Nephron progenitor cell (in vitro differentiated cells): ENCODE data around the gene SH3PXD2A.

ENCODE experiments used
- DNase-seq: peaks from one replicate; pipeline ENCODE4 v3.0.0; 2021
- H3K27ac Mint-ChIP-seq: 2 replicates; pipeline ENCODE4 v1.8.0; 2021; ENCODE audit warnings: mild to moderate bottlenecking, moderate library complexity, mixed read lengths
- H3K27me3 Mint-ChIP-seq: 2 replicates; pipeline ENCODE4 v1.8.0; 2021; ENCODE audit warnings: mild to moderate bottlenecking, low read depth, mixed read lengths; ENCODE audit not compliant: poor library complexity
- H3K36me3 Mint-ChIP-seq: 2 replicates; pipeline ENCODE4 v1.8.0; 2021; ENCODE audit warnings: low read depth, mixed read lengths
- H3K4me1 Mint-ChIP-seq: 2 replicates; pipeline ENCODE4 v1.8.0; 2021; ENCODE audit warnings: mixed read lengths
- H3K4me3 Mint-ChIP-seq: 2 replicates; pipeline ENCODE4 v1.8.0; 2021; ENCODE audit warnings: mild to moderate bottlenecking, moderate library complexity, mixed read lengths
- H3K9me3 Mint-ChIP-seq: 2 replicates; pipeline ENCODE4 v1.8.0; 2021; ENCODE audit warnings: mild to moderate bottlenecking, moderate library complexity, mixed read lengths
- TF ChIP-seq, protein P1 (sequence below): fragments of 200-600 bp; sonication (generic); IDR thresholded peaks from 2 replicates; pipeline ENCODE4 v1.5.0; 2021; ENCODE audit warnings: antibody characterized with exemption

SH3PXD2A gene

DNA sequence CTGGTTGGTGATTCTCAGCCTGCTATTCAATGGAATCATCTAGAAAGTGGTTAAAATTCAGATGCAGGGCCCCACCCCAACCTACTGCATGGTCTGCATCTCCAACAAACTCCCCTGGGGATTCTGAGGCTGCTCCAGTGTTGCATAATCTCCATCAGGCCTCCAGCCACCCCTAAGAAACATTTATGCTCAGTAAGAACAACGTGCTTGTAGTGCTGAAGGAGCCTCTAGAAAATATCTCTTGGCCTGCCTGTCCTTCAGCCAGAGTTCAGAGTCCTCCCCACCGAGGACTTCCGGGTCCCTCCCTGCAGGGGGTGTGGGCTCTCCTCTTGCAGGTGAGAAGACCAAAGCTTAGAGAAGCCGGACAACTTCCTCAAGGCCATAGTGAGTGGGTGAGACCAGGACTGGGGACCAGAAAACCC is 159.8 kb downstream of the SH3PXD2A start:
- TF ChIP-seq, protein P1, sequence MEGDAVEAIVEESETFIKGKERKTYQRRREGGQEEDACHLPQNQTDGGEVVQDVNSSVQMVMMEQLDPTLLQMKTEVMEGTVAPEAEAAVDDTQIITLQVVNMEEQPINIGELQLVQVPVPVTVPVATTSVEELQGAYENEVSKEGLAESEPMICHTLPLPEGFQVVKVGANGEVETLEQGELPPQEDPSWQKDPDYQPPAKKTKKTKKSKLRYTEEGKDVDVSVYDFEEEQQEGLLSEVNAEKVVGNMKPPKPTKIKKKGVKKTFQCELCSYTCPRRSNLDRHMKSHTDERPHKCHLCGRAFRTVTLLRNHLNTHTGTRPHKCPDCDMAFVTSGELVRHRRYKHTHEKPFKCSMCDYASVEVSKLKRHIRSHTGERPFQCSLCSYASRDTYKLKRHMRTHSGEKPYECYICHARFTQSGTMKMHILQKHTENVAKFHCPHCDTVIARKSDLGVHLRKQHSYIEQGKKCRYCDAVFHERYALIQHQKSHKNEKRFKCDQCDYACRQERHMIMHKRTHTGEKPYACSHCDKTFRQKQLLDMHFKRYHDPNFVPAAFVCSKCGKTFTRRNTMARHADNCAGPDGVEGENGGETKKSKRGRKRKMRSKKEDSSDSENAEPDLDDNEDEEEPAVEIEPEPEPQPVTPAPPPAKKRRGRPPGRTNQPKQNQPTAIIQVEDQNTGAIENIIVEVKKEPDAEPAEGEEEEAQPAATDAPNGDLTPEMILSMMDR, result no peak
- Mint-ChIP-seq H3K4me1 (peaks cover 38% of the 10 kb centered on the region), H3K36me3 (peaks cover 7% of the 10 kb centered on the region), H3K27me3 (peaks cover 54% of the 10 kb centered on the region), H3K4me3 (no peak overlapping the region), H3K9me3 (no peaks in the 10 kb centered on the region), H3K27ac (no peak overlapping the region)
- no peak for DNase-seq

DNA sequence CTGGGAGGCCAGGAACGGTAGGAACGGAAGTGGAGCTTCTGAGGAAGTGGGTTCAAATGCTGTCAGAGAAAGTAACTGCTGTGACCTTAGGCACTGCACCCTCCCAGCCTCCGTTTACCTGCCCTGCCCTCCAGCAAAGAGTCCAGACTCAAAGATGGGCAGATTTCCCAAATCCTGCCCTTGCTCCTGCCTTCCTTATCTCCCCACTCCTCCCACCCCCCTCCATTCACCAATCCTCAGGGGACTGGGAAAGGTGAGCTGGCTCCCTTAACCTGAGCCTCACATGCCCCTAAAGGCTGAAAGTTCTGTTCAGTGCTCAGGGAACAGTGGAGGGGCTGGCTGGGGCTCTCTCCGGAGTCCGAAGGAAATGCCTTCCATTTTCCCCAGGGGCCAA is 161.6 kb downstream of the SH3PXD2A start:
- H3K9me3 Mint-ChIP-seq, result no peaks in the 10 kb centered on the region
- no peak overlapping the region for H3K27ac Mint-ChIP-seq
- H3K4me3 Mint-ChIP-seq, result peak overlapping the region; percentile 87
- no peak for DNase-seq
- H3K27me3 Mint-ChIP-seq, result peaks cover 58% of the 10 kb centered on the region
- peaks cover 48% of the 10 kb centered on the region for H3K4me1 Mint-ChIP-seq
- no peaks in the 10 kb centered on the region for H3K36me3 Mint-ChIP-seq
- TF ChIP-seq, protein P1, result no peak

DNA sequence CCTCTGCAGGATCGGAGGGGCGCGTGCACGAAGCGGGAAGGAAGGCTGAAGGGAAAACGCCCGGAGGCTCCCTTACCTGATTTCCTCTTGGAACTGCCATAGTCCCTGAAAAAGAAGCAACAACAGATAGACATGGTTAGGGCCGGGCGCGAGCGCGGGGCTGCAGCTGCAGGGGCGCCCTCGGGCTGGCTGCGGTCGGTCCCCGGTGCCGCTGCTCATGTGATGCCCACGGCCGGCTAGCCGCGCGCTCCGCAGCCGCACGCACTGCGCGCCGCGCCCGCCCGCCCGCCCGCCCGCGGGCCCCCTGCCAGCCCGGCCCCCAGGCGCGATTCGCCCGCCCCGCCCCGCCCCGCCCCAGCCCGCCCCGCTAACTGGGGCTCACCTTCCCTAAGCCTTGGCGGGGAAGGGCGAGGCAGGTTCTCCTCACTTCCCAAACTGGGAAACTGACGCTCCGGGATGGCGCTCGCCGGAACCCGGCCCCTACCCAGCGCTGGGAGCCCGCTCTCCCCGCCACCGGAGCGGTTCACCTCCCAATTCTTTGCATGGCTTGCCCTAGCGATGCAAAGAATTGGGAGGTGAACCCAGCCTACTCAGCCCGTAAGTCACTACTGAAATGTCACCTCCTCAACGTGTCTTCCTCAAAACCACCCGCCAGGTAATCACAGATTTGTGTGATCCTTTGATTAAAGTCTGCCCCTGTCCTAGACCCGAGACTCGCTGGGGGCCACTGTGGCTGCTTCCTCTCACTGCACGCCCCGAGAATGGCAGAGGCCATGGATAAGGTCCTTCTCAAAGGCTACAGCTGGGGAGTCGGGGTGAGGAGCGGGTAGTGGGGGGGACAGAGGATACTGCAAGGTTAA is 162.2 kb downstream of the SH3PXD2A start:
- Mint-ChIP-seq H3K4me3 (peak overlapping the region; percentile 87), H3K9me3 (no peaks in the 10 kb centered on the region), H3K27ac (no peak overlapping the region), H3K27me3 (peaks cover 58% of the 10 kb centered on the region), H3K4me1 (peaks cover 49% of the 10 kb centered on the region), H3K36me3 (no peaks in the 10 kb centered on the region)
- TF ChIP-seq, protein P1, result no peak
- DNase-seq, result peak; percentile 67

DNA sequence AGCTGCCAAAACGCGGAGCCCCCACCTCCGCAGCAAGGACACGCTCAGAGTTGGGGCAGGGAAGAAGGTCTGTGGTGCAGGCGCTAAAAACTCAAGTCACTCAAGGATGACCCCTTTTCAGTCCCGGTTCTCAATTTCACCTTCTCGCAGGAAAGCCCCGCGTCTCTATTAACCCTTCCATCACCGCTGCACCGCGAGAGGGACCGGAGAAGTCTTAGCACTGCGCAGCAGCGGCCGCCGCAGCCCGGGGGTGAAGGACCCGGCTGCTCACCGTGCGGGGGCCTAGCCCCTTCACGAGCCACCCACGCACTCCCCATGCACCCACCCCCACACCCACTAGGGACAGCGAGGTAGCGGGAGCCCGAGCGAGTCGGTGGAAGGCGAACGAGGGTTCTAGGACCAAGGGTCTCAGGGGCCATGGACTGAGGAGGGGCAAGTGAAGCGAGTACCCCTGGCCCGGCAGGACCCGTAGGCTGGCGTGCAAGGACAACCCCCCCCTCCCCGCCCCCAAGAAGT is 162.9 kb downstream of the SH3PXD2A start:
- Mint-ChIP-seq H3K4me3 (peak overlapping the region; percentile 71), H3K9me3 (no peaks in the 10 kb centered on the region), H3K27ac (no peak overlapping the region), H3K36me3 (no peaks in the 10 kb centered on the region), H3K4me1 (peaks cover 56% of the 10 kb centered on the region), H3K27me3 (peaks cover 58% of the 10 kb centered on the region)
- DNase-seq, result peak; percentile 58
- TF ChIP-seq, protein P1, result no peak

DNA sequence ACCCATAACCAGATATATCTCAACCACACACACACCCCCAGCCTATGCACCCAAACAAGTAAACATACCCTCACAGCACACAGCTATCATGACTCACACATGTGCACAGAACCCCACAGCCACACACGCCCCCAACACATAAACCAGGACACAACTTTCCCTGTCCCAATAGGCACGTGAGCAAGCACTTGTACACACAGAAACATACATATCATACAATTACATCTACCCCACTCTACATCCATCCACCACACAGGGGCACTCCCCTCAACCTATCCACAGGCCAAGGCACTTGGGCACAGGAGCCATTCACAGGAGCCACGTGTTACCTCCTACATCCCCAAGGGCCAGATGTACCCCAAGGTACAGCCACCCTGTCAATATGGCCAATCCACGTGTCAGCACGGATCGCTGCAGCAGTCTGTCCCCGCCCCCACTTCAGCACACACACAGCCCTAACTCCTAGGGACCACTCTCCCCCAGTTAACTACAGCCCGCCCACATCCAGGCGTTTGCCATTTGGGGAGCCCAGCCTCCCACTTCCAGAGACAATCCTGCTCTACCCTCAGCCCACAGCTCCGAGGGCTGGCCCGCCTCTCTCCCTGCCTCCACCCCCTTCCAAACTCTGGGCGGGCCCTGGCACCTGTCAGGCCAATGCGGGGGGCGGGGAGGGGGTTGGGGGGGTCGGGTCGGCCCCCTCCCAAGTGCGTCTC is 163.5 kb downstream of the SH3PXD2A start:
- peaks cover 55% of the 10 kb centered on the region for H3K27me3 Mint-ChIP-seq
- peak; percentile 27 for DNase-seq
- peak overlapping the region; percentile 71 for H3K4me3 Mint-ChIP-seq
- peaks cover 59% of the 10 kb centered on the region for H3K4me1 Mint-ChIP-seq
- H3K36me3 Mint-ChIP-seq, result no peaks in the 10 kb centered on the region
- H3K9me3 Mint-ChIP-seq, result no peaks in the 10 kb centered on the region
- no peak overlapping the region for H3K27ac Mint-ChIP-seq
- TF ChIP-seq, protein P1, result no peak
